ENCODE measurements around the gene TIFAB.

TIFAB gene

DNA sequence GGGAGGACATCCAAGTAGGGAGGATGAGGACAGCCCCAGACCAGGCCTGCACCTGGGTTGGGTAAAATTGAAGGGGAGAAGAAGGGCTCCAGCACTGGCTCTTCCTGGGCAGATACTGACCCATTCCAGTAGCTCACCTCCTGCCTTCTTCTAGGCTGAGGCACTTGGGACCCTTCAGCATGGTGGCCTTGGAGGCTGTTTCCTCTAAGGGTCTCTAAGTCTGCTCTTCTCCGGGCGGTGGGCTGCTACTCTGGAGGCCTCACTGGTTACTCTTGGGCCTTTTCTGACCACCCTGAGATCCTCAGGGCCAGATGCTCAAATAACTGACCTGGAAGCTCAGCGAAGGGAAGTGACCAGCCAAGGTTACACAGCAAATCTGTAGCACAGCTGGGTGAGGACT, 2.8 kb upstream of the TIFAB start:
- WGBS (ENCODE audit: insufficient coverage): 92% methylated on average over 3 of the region's 3 CpGs
- ChIA-PET CTCF (interaction anchor here (0.9 to 30.2 kb wide), 8 partner anchors 10 to 377 kb away, joined by 3 to 1163 read pairs (median 18); partner anchors contain the start of gene DCANP1), POLR2A (no interaction called here)
- Histone ChIP-seq H3K36me3 (ENCODE audit: control insufficient read depth in 4 of 4, insufficient read depth in 4 of 4, low read length in 3 of 4) (no peaks in the 10 kb centered on the region), H3K27me3 (replicated peaks in 2 of 5; ENCODE audit: control insufficient read depth in 4 of 5, insufficient read depth in 5 of 5, low read length in 4 of 5) (no peaks in the 10 kb centered on the region), H3K27ac (ENCODE audit: insufficient read depth in 1 of 2, low read depth in 1 of 2, low read length in 2 of 2, poor library complexity in 1 of 2, severe bottlenecking in 2 of 2) (no peak overlapping the region), H3K4me1 (ENCODE audit: control extremely low read depth in 1 of 4, control insufficient read depth in 4 of 4, insufficient read depth in 4 of 4, low read length in 3 of 4) (peaks cover 0 to 15% (median 5%) of the 10 kb centered on the region in 4 experiments), H3K9me3 (ENCODE audit: control extremely low read depth in 1 of 5, control insufficient read depth in 4 of 5, insufficient read depth in 2 of 5, low read depth in 1 of 5, low read length in 4 of 5) (no peaks in the 10 kb centered on the region), H3K4me3 (ENCODE audit: control insufficient read depth in 1 of 7, extremely low read depth in 1 of 7, insufficient read depth in 4 of 7, low read depth in 2 of 7, low read length in 6 of 7) (no peak overlapping the region)
- no peak for DNase-seq

DNA sequence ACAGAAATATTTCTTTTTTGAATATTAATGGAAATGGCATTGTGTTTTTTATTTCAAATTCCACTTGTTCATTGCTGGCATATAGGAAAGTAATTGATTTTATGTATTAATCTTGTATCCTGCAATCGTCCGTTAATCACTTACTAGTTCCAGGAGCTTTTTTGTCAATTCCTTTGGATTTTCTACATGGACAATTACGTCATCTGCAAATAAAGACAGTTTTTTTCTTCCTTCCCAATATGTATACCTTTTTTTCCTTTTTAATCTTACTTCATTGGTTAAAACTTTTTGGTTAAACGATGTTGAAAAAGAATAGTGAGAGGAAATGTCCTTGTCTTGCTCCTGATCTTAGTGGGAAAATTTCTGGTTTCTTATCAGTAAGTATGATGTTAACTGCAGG, 1.5 kb upstream of the TIFAB start:
- Histone ChIP-seq H3K4me3 (ENCODE audit: control insufficient read depth in 1 of 7, extremely low read depth in 1 of 7, insufficient read depth in 4 of 7, low read depth in 2 of 7, low read length in 6 of 7) (no peak overlapping the region), H3K27me3 (replicated peaks in 2 of 5; ENCODE audit: control insufficient read depth in 4 of 5, insufficient read depth in 5 of 5, low read length in 4 of 5) (no peaks in the 10 kb centered on the region), H3K27ac (ENCODE audit: insufficient read depth in 1 of 2, low read depth in 1 of 2, low read length in 2 of 2, poor library complexity in 1 of 2, severe bottlenecking in 2 of 2) (no peak overlapping the region), H3K9me3 (ENCODE audit: control extremely low read depth in 1 of 5, control insufficient read depth in 4 of 5, insufficient read depth in 2 of 5, low read depth in 1 of 5, low read length in 4 of 5) (no peaks in the 10 kb centered on the region), H3K4me1 (ENCODE audit: control extremely low read depth in 1 of 4, control insufficient read depth in 4 of 4, insufficient read depth in 4 of 4, low read length in 3 of 4) (peaks cover 0 to 17% (median 4%) of the 10 kb centered on the region in 4 experiments), H3K36me3 (ENCODE audit: control insufficient read depth in 4 of 4, insufficient read depth in 4 of 4, low read length in 3 of 4) (no peaks in the 10 kb centered on the region)
- POLR2A ChIA-PET: no interaction called here
- WGBS (ENCODE audit: insufficient coverage): 43% methylated on average over 1 of the region's 4 CpGs
- no peak for DNase-seq
- CTCF ChIA-PET: interaction anchor here (1.7 to 30.2 kb wide), 3 partner anchors 8 to 107 kb away, joined by 6 to 1163 read pairs (median 307); partner anchors contain the start of gene DCANP1

DNA sequence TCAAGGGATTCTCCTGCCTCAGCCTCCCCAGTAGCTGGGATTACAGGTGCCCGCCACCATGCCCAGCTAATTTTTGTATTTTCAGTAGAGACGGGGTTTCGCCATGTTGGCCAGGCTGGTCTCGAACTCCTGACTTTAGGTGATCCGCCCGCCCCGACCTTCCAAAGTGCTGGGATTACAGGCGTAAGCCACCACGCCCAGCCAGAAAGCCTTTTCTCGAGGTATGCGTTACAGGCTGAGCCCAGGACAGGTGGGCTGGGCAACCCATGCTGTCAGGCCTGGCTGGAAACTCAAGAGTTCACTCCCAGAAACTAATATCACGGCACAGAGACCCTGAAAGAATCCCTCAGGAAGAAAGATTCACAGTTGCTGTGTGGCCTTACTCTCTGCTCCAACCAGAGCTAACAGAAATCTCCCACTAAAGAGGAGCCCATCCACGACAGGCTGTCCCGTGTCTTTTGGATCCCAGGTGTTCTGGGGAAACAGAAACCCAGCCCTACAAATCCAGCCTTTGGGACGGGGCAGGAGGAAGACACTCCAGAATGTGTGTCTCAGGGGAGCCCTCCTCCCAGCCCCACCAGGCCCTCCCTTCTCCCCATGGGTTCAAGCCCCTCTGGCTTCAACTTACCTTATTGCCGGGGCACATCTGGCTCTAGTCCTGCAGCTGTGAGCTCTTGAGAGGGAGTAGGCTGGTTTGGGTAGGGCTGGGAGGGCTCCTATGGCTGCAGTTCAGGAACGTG, 400 bp downstream of the TIFAB start:
- Histone ChIP-seq H3K36me3 (ENCODE audit: control insufficient read depth in 4 of 4, insufficient read depth in 4 of 4, low read length in 3 of 4) (no peaks in the 10 kb centered on the region), H3K9me3 (ENCODE audit: control extremely low read depth in 1 of 5, control insufficient read depth in 4 of 5, insufficient read depth in 2 of 5, low read depth in 1 of 5, low read length in 4 of 5) (no peaks in the 10 kb centered on the region), H3K4me1 (ENCODE audit: control extremely low read depth in 1 of 4, control insufficient read depth in 4 of 4, insufficient read depth in 4 of 4, low read length in 3 of 4) (peaks cover 0 to 25% (median 6%) of the 10 kb centered on the region in 4 experiments), H3K27me3 (replicated peaks in 2 of 5; ENCODE audit: control insufficient read depth in 4 of 5, insufficient read depth in 5 of 5, low read length in 4 of 5) (no peaks in the 10 kb centered on the region), H3K27ac (ENCODE audit: insufficient read depth in 1 of 2, low read depth in 1 of 2, low read length in 2 of 2, poor library complexity in 1 of 2, severe bottlenecking in 2 of 2) (no peak overlapping the region), H3K4me3 (ENCODE audit: control insufficient read depth in 1 of 7, extremely low read depth in 1 of 7, insufficient read depth in 4 of 7, low read depth in 2 of 7, low read length in 6 of 7) (no peak overlapping the region)
- 97% methylated on average over 11 of the region's 17 CpGs for WGBS (ENCODE audit: insufficient coverage)
- no peak for DNase-seq
- ChIA-PET CTCF (interaction anchor here (1.6 to 30.2 kb wide), 4 partner anchors 10 to 108 kb away, joined by 3 to 1163 read pairs (median 156); partner anchors contain the start of gene DCANP1), POLR2A (no interaction called here)

DNA sequence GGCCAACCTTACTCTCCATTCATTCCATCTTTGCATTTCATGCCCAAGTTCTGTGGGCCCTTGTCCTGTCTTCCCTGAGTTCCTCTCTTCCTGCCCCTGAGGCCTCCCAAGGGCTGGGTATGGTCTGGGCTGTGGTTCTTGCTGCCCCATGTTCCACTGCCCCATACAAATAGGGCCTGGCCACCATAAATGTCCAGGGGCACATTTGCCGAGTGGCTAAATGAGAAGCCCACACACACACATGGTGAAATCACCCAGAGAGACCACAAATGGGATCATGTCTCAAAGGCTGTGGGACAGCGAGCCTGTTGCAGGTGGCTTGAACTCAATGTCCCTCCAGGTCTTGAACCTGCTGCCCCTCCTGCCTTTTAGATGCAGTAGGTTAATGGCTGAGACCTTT, 1.2 kb downstream of the TIFAB start:
- CTCF ChIA-PET: interaction anchor here (17.8 to 30.2 kb wide), 3 partner anchors 7 to 109 kb away, joined by 307 to 1163 read pairs (median 307); partner anchors contain the start of genes DCANP1 and TIFAB
- H3K9me3 ChIP-seq (ENCODE audit: control extremely low read depth in 1 of 5, control insufficient read depth in 4 of 5, insufficient read depth in 2 of 5, low read depth in 1 of 5, low read length in 4 of 5): no peaks in the 10 kb centered on the region

GRCh38 chr5:135450336-135450735, 1.8 kb downstream of the TIFAB start:
- no peaks in the 10 kb centered on the region for H3K36me3 ChIP-seq (ENCODE audit: control insufficient read depth in 4 of 4, insufficient read depth in 4 of 4, low read length in 3 of 4)
- peak overlapping the region in 1 of 7 experiments; percentile 6 for H3K4me3 ChIP-seq (ENCODE audit: control insufficient read depth in 1 of 7, extremely low read depth in 1 of 7, insufficient read depth in 4 of 7, low read depth in 2 of 7, low read length in 6 of 7)
- no peak for DNase-seq
- no peaks in the 10 kb centered on the region for H3K9me3 ChIP-seq (ENCODE audit: control extremely low read depth in 1 of 5, control insufficient read depth in 4 of 5, insufficient read depth in 2 of 5, low read depth in 1 of 5, low read length in 4 of 5)
- WGBS (ENCODE audit: insufficient coverage): 97% methylated on average over 3 of the region's 3 CpGs
- H3K27ac ChIP-seq (ENCODE audit: insufficient read depth in 1 of 2, low read depth in 1 of 2, low read length in 2 of 2, poor library complexity in 1 of 2, severe bottlenecking in 2 of 2): no peak overlapping the region
- no peaks in the 10 kb centered on the region for H3K27me3 ChIP-seq (replicated peaks in 2 of 5; ENCODE audit: control insufficient read depth in 4 of 5, insufficient read depth in 5 of 5, low read length in 4 of 5)
- peaks cover 0 to 39% (median 14%) of the 10 kb centered on the region in 4 experiments for H3K4me1 ChIP-seq (ENCODE audit: control extremely low read depth in 1 of 4, control insufficient read depth in 4 of 4, insufficient read depth in 4 of 4, low read length in 3 of 4)
- CTCF ChIA-PET: interaction anchor here (2.0 to 17.8 kb wide), 3 partner anchors 8 to 24 kb away, joined by 8 to 307 read pairs (median 307); partner anchors contain the start of genes DCANP1 and TIFAB
- POLR2A ChIA-PET: no interaction called here

More for the DNA sequence above, 1.2 kb downstream of the TIFAB start:
- Histone ChIP-seq H3K4me3 (ENCODE audit: control insufficient read depth in 1 of 7, extremely low read depth in 1 of 7, insufficient read depth in 4 of 7, low read depth in 2 of 7, low read length in 6 of 7) (no peak overlapping the region), H3K27me3 (replicated peaks in 2 of 5; ENCODE audit: control insufficient read depth in 4 of 5, insufficient read depth in 5 of 5, low read length in 4 of 5) (no peaks in the 10 kb centered on the region), H3K4me1 (ENCODE audit: control extremely low read depth in 1 of 4, control insufficient read depth in 4 of 4, insufficient read depth in 4 of 4, low read length in 3 of 4) (peaks cover 0 to 33% (median 11%) of the 10 kb centered on the region in 4 experiments), H3K27ac (ENCODE audit: insufficient read depth in 1 of 2, low read depth in 1 of 2, low read length in 2 of 2, poor library complexity in 1 of 2, severe bottlenecking in 2 of 2) (no peak overlapping the region), H3K36me3 (ENCODE audit: control insufficient read depth in 4 of 4, insufficient read depth in 4 of 4, low read length in 3 of 4) (no peaks in the 10 kb centered on the region)
- 88% methylated on average over 2 of the region's 2 CpGs for WGBS (ENCODE audit: insufficient coverage)
- POLR2A ChIA-PET: no interaction called here
- no peak for DNase-seq

GRCh38 chr5:135449644-135450043, 2.5 kb downstream of the TIFAB start:
- CTCF ChIA-PET: interaction anchor here (0.8 to 17.8 kb wide), 4 partner anchors 8 to 23 kb away, joined by 3 to 307 read pairs (median 158); partner anchors contain the start of genes DCANP1 and TIFAB
- Histone ChIP-seq H3K36me3 (ENCODE audit: control insufficient read depth in 4 of 4, insufficient read depth in 4 of 4, low read length in 3 of 4) (no peaks in the 10 kb centered on the region), H3K4me3 (ENCODE audit: control insufficient read depth in 1 of 7, extremely low read depth in 1 of 7, insufficient read depth in 4 of 7, low read depth in 2 of 7, low read length in 6 of 7) (no peak overlapping the region), H3K27ac (ENCODE audit: insufficient read depth in 1 of 2, low read depth in 1 of 2, low read length in 2 of 2, poor library complexity in 1 of 2, severe bottlenecking in 2 of 2) (no peak overlapping the region), H3K27me3 (replicated peaks in 2 of 5; ENCODE audit: control insufficient read depth in 4 of 5, insufficient read depth in 5 of 5, low read length in 4 of 5) (no peaks in the 10 kb centered on the region), H3K9me3 (ENCODE audit: control extremely low read depth in 1 of 5, control insufficient read depth in 4 of 5, insufficient read depth in 2 of 5, low read depth in 1 of 5, low read length in 4 of 5) (no peaks in the 10 kb centered on the region), H3K4me1 (ENCODE audit: control extremely low read depth in 1 of 4, control insufficient read depth in 4 of 4, insufficient read depth in 4 of 4, low read length in 3 of 4) (peaks cover 0 to 46% (median 21%) of the 10 kb centered on the region in 4 experiments)
- WGBS (ENCODE audit: insufficient coverage): 96% methylated on average over 12 of the region's 12 CpGs
- no peak for DNase-seq
- POLR2A ChIA-PET: no interaction called here
